Progenitor cell of endocrine pancreas (in vitro differentiated cells): ENCODE data around the gene MSRB1. TPM values are rescaled to one million over a fixed set of nuclear protein-coding genes. Genes with fewer than 3 reads are reported as not detected.

ENCODE experiments used
- DNase-seq: peaks from one replicate; pipeline ENCODE4 v3.0.0; 2021; ENCODE audit warnings: low spot score; ENCODE audit not compliant: unreplicated experiment
- H3K27ac Mint-ChIP-seq: 2 replicates; pipeline ENCODE4 v1.8.0; 2021; ENCODE audit warnings: mild to moderate bottlenecking, moderate library complexity, mixed read lengths
- H3K27me3 Mint-ChIP-seq: 2 replicates; pipeline ENCODE4 v1.8.0; 2021; ENCODE audit warnings: mixed read lengths
- H3K36me3 Mint-ChIP-seq: 2 replicates; pipeline ENCODE4 v1.8.0; 2022; ENCODE audit warnings: mixed read lengths; ENCODE audit not compliant: insufficient read depth
- H3K4me1 Mint-ChIP-seq: 2 replicates; pipeline ENCODE4 v1.8.0; 2021; ENCODE audit warnings: low read depth, mixed read lengths
- H3K4me3 Mint-ChIP-seq: 2 replicates; pipeline ENCODE4 v1.8.0; 2021; ENCODE audit warnings: low read depth, mild to moderate bottlenecking, moderate library complexity, mixed read lengths
- H3K9me3 Mint-ChIP-seq: 2 replicates; pipeline ENCODE4 v1.8.0; 2021; ENCODE audit warnings: low read depth, mixed read lengths
- total RNA-seq: library from RNA; stranded (reverse); gene quantifications from 2 replicates; pipeline ENCODE4 v1.2.1, GENCODE V29; 2021
- TF ChIP-seq, protein P1 (sequence below): fragments of 200-600 bp; sonication (generic); IDR thresholded peaks from one replicate; pipeline ENCODE4 v1.5.0; 2021; ENCODE audit warnings: antibody characterized with exemption, mild to moderate bottlenecking; ENCODE audit not compliant: unreplicated experiment

MSRB1 gene
- total RNA-seq, 1 donor from 2014 or later, result 28.9 TPM

DNA sequence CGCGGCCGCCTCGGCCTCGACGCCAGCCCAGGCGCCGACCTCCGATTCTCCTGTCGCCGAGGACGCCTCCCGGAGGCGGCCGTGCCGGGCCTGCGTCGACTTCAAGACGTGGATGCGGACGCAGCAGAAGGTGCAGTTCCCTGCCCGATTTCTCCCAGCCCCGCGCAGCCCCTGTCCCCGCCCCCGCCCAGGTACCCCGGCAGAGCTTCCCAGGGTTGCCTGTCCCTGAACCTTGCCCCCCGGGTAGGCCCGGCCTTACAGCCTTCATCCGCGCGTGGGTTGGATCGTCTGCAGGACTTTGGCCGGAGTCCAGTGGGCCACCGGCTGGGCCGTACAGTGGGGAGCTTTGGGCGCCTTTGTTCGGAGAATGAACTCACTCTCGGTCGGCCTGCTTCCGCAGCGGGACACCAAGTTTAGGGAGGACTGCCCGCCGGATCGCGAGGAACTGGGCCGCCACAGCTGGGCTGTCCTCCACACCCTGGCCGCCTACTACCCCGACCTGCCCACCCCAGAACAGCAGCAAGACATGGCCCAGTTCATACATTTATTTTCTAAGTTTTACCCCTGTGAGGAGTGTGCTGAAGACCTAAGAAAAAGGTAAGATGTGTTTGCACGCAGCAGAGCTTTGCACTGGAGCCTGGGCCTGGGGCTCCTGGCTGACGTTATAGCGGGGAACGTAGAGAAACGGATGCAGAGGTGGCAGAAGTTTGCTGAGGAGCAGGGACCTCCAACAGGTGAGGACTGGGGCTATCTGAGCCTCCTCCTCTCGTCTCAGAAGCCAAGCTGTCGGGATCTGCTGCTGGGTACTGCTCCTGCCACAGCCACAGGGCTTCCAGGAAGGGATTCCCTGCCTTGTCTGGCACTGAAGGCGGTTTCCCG lies 41.6 kb upstream of the MSRB1 start:
- no peaks in the 10 kb centered on the region for H3K9me3 Mint-ChIP-seq
- TF ChIP-seq, protein P1, sequence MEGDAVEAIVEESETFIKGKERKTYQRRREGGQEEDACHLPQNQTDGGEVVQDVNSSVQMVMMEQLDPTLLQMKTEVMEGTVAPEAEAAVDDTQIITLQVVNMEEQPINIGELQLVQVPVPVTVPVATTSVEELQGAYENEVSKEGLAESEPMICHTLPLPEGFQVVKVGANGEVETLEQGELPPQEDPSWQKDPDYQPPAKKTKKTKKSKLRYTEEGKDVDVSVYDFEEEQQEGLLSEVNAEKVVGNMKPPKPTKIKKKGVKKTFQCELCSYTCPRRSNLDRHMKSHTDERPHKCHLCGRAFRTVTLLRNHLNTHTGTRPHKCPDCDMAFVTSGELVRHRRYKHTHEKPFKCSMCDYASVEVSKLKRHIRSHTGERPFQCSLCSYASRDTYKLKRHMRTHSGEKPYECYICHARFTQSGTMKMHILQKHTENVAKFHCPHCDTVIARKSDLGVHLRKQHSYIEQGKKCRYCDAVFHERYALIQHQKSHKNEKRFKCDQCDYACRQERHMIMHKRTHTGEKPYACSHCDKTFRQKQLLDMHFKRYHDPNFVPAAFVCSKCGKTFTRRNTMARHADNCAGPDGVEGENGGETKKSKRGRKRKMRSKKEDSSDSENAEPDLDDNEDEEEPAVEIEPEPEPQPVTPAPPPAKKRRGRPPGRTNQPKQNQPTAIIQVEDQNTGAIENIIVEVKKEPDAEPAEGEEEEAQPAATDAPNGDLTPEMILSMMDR, result no peak
- peaks cover 12% of the 10 kb centered on the region for H3K4me1 Mint-ChIP-seq
- peak overlapping the region; percentile 83 for H3K4me3 Mint-ChIP-seq
- H3K36me3 Mint-ChIP-seq, result peaks cover 2% of the 10 kb centered on the region
- DNase-seq, result no peak
- H3K27me3 Mint-ChIP-seq, result peaks cover 49% of the 10 kb centered on the region
- H3K27ac Mint-ChIP-seq, result peak overlapping the region; percentile 84

DNA sequence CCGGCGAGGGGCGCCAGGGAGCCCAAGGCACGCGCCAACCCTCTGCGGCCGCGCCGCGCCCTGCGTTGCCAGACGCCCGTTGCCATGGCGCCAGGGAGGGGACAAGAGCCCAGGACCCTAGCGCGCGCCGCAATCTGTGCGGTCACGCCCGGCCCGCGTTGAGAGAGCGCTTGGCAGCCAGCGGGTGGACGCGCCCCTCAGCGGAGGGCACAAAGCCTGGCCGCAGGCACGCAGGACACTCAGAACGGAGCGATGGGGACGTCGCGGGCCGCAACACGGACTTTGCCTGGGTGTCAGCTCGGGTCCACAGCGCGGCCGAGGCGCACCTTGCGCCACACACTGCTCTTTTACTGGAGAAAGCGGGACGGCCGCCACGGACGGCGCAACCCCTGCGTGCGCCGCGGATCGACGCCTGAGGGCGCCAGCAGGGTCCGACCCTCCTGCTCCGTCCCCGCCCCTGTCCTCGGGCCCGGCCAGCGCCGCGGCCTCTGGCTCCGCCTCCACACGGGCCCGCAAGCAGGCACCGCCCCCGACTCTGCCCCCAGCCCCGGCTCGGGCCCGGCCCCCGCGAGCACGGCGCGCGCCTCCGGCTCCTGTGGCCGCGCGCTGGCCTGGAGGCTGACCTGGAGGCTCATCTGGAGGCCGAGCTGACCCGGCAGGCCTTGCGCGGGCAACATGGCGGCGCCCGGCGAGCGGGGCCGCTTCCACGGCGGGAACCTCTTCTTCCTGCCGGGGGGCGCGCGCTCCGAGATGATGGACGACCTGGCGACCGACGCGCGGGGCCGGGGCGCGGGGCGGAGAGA lies 40.7 kb upstream of the MSRB1 start, which contains the start of gene GFER:
Gene GFER (plus strand): TSS at position 650 of the 803 bp plus-strand sequence. CDS start 26 bp downstream, at position 676.
- Mint-ChIP-seq H3K27me3 (peaks cover 44% of the 10 kb centered on the region), H3K27ac (peak within 1 kb of the TSS; percentile 95), H3K4me3 (peak within 1 kb of the TSS; percentile 83), H3K9me3 (no peaks in the 10 kb centered on the region), H3K36me3 (peaks cover 2% of the 10 kb centered on the region), H3K4me1 (peaks cover 11% of the 10 kb centered on the region)
- TF ChIP-seq, protein P1, result peak; percentile 47
- DNase-seq, result peak; percentile 88

DNA sequence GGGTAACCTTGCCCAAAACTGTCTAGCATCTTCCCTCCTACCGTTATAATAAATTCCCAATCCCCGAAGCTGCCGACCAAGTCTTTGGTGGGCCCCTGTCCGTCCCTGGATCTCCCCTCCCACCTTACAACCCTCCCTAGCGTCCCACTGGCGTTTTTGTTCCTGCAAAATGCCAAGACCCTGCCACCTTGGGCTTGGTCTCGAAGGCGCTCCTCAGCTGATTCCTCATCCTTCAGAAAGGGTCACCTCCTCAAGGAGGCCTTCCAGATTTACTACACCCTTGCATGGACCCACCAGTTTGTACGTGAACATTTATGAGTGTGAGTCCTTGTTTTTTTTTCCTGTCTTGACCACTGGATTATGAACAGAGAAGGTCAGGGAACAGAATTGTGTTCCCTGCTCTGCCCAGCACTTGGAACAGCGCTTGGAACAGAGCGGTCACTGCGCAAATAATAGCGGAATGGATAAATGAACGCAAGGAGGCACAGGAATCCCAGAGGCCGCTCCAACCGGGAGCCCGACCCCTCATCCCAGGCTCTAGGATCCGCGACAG lies 40.1 kb upstream of the MSRB1 start:
- Mint-ChIP-seq H3K27ac (peak overlapping the region; percentile 73), H3K9me3 (no peaks in the 10 kb centered on the region), H3K4me1 (peaks cover 11% of the 10 kb centered on the region), H3K4me3 (peak overlapping the region; percentile 83), H3K36me3 (peaks cover 2% of the 10 kb centered on the region), H3K27me3 (peaks cover 42% of the 10 kb centered on the region)
- DNase-seq, result no peak
- TF ChIP-seq, protein P1, result no peak

DNA sequence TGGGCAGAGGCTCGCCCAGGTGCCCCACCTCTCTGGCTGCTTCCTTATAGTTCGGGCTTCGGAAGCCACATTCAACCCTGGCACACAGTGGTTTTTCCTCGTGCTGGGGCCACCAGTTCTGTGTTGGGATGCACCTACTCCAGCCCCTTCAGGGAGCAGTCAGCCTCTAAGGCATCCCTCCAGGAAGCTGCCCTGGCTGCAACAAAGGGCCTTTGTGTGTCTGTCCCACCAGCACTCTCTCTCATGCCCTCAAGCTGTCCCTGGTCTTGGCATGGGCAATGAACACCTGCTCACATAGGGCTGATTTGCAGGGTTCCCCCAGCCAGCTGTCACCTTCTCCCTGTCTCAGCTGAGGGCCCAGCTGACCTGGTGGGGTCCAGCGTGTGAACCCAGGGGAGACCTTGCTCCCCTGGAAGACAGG lies 39.0 kb upstream of the MSRB1 start:
- H3K27me3 Mint-ChIP-seq, result peaks cover 40% of the 10 kb centered on the region
- no peak overlapping the region for H3K27ac Mint-ChIP-seq
- no peaks in the 10 kb centered on the region for H3K9me3 Mint-ChIP-seq
- no peak overlapping the region for H3K4me3 Mint-ChIP-seq
- no peak for DNase-seq
- H3K4me1 Mint-ChIP-seq, result peaks cover 11% of the 10 kb centered on the region
- peaks cover 4% of the 10 kb centered on the region for H3K36me3 Mint-ChIP-seq
- TF ChIP-seq, protein P1, result no peak

DNA sequence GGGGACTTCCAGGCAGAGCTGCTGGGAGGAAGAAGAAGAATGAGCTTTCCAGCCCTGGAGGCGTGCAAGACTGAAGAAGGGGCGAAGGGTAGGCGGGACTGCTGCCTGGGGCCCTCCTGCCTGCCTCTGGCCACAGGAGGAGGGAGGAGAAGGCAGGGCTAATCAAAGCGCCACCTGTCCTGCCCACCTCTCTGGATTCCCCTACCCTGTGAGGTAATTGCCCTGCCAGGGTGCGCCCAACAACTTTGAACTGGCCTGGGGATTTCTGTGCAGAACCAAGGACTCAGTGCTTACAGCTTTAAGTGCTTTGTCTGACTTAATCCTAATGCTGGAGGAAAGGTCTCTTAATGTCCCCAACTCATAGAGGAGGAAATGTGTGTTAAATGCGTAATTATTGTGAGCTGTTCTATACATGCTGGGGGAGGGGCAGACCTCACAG lies 38.4 kb upstream of the MSRB1 start, which contains the start of gene NOXO1:
Gene NOXO1 (minus strand): TSS at position 72 of the 439 bp plus-strand sequence. CDS start 290 bp downstream, outside the sequence.
- TF ChIP-seq, protein P1, result no peak
- Mint-ChIP-seq H3K9me3 (no peaks in the 10 kb centered on the region), H3K36me3 (peaks cover 2% of the 10 kb centered on the region), H3K27ac (no peak within 1 kb of the TSS), H3K4me3 (peak within 1 kb of the TSS; percentile 16), H3K4me1 (peaks cover 11% of the 10 kb centered on the region), H3K27me3 (peaks cover 40% of the 10 kb centered on the region)
- no peak for DNase-seq
